GM12872 (cell line): ENCODE results near the gene ZNF562.

ENCODE experiments used
- CTCF ChIP-seq: IDR thresholded peaks from 3 replicates; pipeline ENCODE4 v1.5.1; 2011; ENCODE audit warnings: low read depth, mild to moderate bottlenecking, low read length, moderate library complexity; ENCODE audit not compliant: insufficient read depth

Gene ZNF562

GRCh38 chr19:9621156-9622037 lies 53.5 kb downstream of the ZNF562 start, which contains the start of gene ZNF561:
TSS of gene ZNF561 (minus strand) at chr19:9621232. CDS start at chr19:9619456, 1,776 bp downstream.
- TF ChIP-seq CTCF, result no peak

GRCh38 chr19:9620842-9621155 lies 54.1 kb downstream of the ZNF562 start:
- no peak for TF ChIP-seq CTCF

- TF ChIP-seq CTCF, result no peak
Observed at GRCh38 chr19:9615844-9616243, 59.1 kb downstream of the ZNF562 start.

GRCh38 chr19:9610484-9611113 lies 64.3 kb downstream of the ZNF562 start:
- no peak for TF ChIP-seq CTCF

GRCh38 chr19:9608912-9609311 lies 66.0 kb downstream of the ZNF562 start:
- TF ChIP-seq CTCF, result no peak

- TF ChIP-seq CTCF, result no peak
Observed at GRCh38 chr19:9597027-9597426, 77.9 kb downstream of the ZNF562 start.
